Measurements from ENCODE around the gene TRO.

TRO gene

GRCh38 chrX:54977387-54977786, 56.8 kb downstream of the TRO start:
- DNase-seq: no peak

GRCh38 chrX:54978448-54978847, 57.8 kb downstream of the TRO start:
- no peak for DNase-seq

GRCh38 chrX:54979432-54979831, 58.8 kb downstream of the TRO start:
- DNase-seq: no peak

- DNase-seq: no peak
Measured at GRCh38 chrX:54980334-54980733, 59.7 kb downstream of the TRO start.
